DND-41 (cell line): ENCODE measurements around the gene CCDC92.

Experiments used
- EZH2 ChIP-seq: IDR thresholded peaks from 3 replicates; pipeline ENCODE4 v1.6.1; 2012; ENCODE audit warnings: borderline replicate concordance, low read depth, mild to moderate bottlenecking, moderate library complexity, low read length, inconsistent platforms; ENCODE audit not compliant: severe bottlenecking
- TF ChIP-seq, protein P1 (sequence below): IDR thresholded peaks from 2 replicates; pipeline ENCODE4 v1.5.1; 2012; ENCODE audit warnings: borderline replicate concordance, low read length, moderate library complexity, mild to moderate bottlenecking; ENCODE audit not compliant: poor library complexity, severe bottlenecking; ENCODE audit errors: extremely low read depth

DNA sequence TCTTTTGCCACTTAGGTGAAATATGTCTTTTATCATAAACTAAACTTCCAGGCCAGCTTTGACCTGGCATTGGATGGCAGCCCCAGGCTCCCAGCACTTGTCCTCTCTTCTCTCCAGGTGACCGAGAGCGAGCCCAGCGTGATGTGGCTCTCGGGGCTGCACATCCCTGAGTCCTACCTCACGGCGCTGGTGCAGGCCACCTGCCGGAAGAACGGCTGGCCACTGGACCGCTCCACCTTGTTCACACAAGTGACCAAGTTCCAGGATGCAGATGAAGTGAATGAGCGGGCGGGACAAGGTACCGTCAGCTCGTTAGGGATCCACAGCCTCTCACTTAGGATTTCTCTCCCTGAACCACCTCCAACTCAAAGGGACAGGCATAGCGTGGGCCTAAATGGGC lies 39.4 kb downstream of the CCDC92 start:
- TF ChIP-seq, protein P1, sequence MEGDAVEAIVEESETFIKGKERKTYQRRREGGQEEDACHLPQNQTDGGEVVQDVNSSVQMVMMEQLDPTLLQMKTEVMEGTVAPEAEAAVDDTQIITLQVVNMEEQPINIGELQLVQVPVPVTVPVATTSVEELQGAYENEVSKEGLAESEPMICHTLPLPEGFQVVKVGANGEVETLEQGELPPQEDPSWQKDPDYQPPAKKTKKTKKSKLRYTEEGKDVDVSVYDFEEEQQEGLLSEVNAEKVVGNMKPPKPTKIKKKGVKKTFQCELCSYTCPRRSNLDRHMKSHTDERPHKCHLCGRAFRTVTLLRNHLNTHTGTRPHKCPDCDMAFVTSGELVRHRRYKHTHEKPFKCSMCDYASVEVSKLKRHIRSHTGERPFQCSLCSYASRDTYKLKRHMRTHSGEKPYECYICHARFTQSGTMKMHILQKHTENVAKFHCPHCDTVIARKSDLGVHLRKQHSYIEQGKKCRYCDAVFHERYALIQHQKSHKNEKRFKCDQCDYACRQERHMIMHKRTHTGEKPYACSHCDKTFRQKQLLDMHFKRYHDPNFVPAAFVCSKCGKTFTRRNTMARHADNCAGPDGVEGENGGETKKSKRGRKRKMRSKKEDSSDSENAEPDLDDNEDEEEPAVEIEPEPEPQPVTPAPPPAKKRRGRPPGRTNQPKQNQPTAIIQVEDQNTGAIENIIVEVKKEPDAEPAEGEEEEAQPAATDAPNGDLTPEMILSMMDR = no peak
- TF ChIP-seq EZH2 = no peak
